GM18526 (cell line): Measurements from ENCODE around the gene RBM33.

ENCODE experiments used
- POLR2A ChIP-seq: IDR thresholded peaks from 3 replicates; pipeline ENCODE4 v1.6.1; 2011; ENCODE audit not compliant: insufficient read length; ENCODE audit errors: extremely low read depth

RBM33 gene

GRCh38 chr7:155667241-155667829 lies 22.9 kb downstream of the RBM33 start:
- no peak for TF ChIP-seq POLR2A

GRCh38 chr7:155669717-155670505 lies 25.4 kb downstream of the RBM33 start:
- no peak for TF ChIP-seq POLR2A

- no peak for TF ChIP-seq POLR2A
Measured at GRCh38 chr7:155670521-155670920, 26.1 kb downstream of the RBM33 start.

- no peak for TF ChIP-seq POLR2A
Measured at GRCh38 chr7:155674556-155674955, 30.1 kb downstream of the RBM33 start.

GRCh38 chr7:155676052-155676451 lies 31.6 kb downstream of the RBM33 start:
- no peak for TF ChIP-seq POLR2A

GRCh38 chr7:155677688-155678087 lies 33.2 kb downstream of the RBM33 start:
- no peak for TF ChIP-seq POLR2A

GRCh38 chr7:155680124-155680523 lies 35.7 kb downstream of the RBM33 start:
- no peak for TF ChIP-seq POLR2A

GRCh38 chr7:155680864-155681263 lies 36.4 kb downstream of the RBM33 start:
- no peak for TF ChIP-seq POLR2A

GRCh38 chr7:155681663-155682062 lies 37.2 kb downstream of the RBM33 start:
- TF ChIP-seq POLR2A, result no peak

- TF ChIP-seq POLR2A, result no peak
Measured at GRCh38 chr7:155682484-155682883, 38.0 kb downstream of the RBM33 start.

GRCh38 chr7:155683098-155683497 lies 38.6 kb downstream of the RBM33 start:
- no peak for TF ChIP-seq POLR2A

GRCh38 chr7:155683714-155684113 lies 39.3 kb downstream of the RBM33 start:
- TF ChIP-seq POLR2A, result no peak

GRCh38 chr7:155684543-155684942 lies 40.1 kb downstream of the RBM33 start:
- no peak for TF ChIP-seq POLR2A

- no peak for TF ChIP-seq POLR2A
Measured at GRCh38 chr7:155685070-155685790, 40.8 kb downstream of the RBM33 start.

- no peak for TF ChIP-seq POLR2A
Measured at GRCh38 chr7:155685791-155686160, 41.3 kb downstream of the RBM33 start.

GRCh38 chr7:155692317-155692716 lies 47.9 kb downstream of the RBM33 start:
- no peak for TF ChIP-seq POLR2A
